Endothelial cell (in vitro differentiated cells): ENCODE data around the gene LRR1. TPM values are rescaled to one million over a fixed set of nuclear protein-coding genes. Genes with fewer than 3 reads are reported as not detected.

Experiments
- DNase-seq: peaks from one replicate; pipeline ENCODE4 v3.0.0; 2021; ENCODE audit warnings: low spot score
- H3K27ac Mint-ChIP-seq: one replicate; pipeline ENCODE4 v1.8.0; 2021; ENCODE audit warnings: mixed read lengths, inconsistent platforms; ENCODE audit not compliant: unreplicated experiment
- H3K27me3 Mint-ChIP-seq: one replicate; pipeline ENCODE4 v1.8.0; 2021; ENCODE audit warnings: mild to moderate bottlenecking, moderate library complexity, mixed read lengths, inconsistent platforms; ENCODE audit not compliant: unreplicated experiment
- H3K36me3 Mint-ChIP-seq: one replicate; pipeline ENCODE4 v1.8.0; 2021; ENCODE audit warnings: mild to moderate bottlenecking, low read depth, mixed read lengths, inconsistent platforms; ENCODE audit not compliant: unreplicated experiment
- H3K4me1 Mint-ChIP-seq: one replicate; pipeline ENCODE4 v1.8.0; 2021; ENCODE audit warnings: mild to moderate bottlenecking, mixed read lengths, inconsistent platforms; ENCODE audit not compliant: unreplicated experiment
- H3K4me3 Mint-ChIP-seq: one replicate; pipeline ENCODE4 v1.8.0; 2021; ENCODE audit warnings: mild to moderate bottlenecking, mixed read lengths, inconsistent platforms; ENCODE audit not compliant: unreplicated experiment
- H3K9me3 Mint-ChIP-seq: one replicate; pipeline ENCODE4 v1.8.0; 2021; ENCODE audit warnings: mixed read lengths, inconsistent platforms; ENCODE audit not compliant: unreplicated experiment
- total RNA-seq: library from RNA; stranded (reverse); fragmentation: NEBNext Ultra II Directional; extraction: Animal tissue kit (Norgen Biotek cat#: 25700); gene quantifications from one replicate; pipeline ENCODE4 v1.2.1, GENCODE V29; 2021; ENCODE audit not compliant: unreplicated experiment
- TF ChIP-seq, protein P1 (sequence below): fragments of 200-600 bp; sonication (generic); IDR thresholded peaks from one replicate; pipeline ENCODE4 v1.5.0; 2021; ENCODE audit warnings: antibody characterized with exemption; ENCODE audit not compliant: unreplicated experiment

Gene LRR1
- total RNA-seq, 1 donor from 2014 or later: 12.9 TPM

DNA sequence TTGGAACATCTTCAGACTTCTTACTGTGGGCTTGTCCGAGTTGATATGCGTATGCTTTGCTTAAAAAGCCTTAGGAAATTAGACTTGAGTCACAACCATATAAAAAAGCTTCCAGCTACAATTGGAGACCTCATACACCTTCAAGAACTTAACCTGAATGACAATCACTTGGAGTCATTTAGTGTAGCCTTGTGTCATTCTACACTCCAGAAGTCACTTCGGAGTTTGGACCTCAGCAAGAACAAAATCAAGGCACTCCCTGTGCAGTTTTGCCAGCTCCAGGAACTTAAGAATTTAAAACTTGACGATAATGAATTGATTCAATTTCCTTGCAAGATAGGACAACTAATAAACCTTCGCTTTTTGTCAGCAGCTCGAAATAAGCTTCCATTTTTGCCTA, 8.8 kb downstream of the LRR1 start:
- no peaks in the 10 kb centered on the region for H3K9me3 Mint-ChIP-seq
- H3K4me3 Mint-ChIP-seq: no peak overlapping the region
- H3K36me3 Mint-ChIP-seq: peaks cover 11% of the 10 kb centered on the region
- TF ChIP-seq, protein P1, sequence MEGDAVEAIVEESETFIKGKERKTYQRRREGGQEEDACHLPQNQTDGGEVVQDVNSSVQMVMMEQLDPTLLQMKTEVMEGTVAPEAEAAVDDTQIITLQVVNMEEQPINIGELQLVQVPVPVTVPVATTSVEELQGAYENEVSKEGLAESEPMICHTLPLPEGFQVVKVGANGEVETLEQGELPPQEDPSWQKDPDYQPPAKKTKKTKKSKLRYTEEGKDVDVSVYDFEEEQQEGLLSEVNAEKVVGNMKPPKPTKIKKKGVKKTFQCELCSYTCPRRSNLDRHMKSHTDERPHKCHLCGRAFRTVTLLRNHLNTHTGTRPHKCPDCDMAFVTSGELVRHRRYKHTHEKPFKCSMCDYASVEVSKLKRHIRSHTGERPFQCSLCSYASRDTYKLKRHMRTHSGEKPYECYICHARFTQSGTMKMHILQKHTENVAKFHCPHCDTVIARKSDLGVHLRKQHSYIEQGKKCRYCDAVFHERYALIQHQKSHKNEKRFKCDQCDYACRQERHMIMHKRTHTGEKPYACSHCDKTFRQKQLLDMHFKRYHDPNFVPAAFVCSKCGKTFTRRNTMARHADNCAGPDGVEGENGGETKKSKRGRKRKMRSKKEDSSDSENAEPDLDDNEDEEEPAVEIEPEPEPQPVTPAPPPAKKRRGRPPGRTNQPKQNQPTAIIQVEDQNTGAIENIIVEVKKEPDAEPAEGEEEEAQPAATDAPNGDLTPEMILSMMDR: no peak
- H3K4me1 Mint-ChIP-seq: no peaks in the 10 kb centered on the region
- H3K27ac Mint-ChIP-seq: no peak overlapping the region
- no peaks in the 10 kb centered on the region for H3K27me3 Mint-ChIP-seq
- DNase-seq: no peak

DNA sequence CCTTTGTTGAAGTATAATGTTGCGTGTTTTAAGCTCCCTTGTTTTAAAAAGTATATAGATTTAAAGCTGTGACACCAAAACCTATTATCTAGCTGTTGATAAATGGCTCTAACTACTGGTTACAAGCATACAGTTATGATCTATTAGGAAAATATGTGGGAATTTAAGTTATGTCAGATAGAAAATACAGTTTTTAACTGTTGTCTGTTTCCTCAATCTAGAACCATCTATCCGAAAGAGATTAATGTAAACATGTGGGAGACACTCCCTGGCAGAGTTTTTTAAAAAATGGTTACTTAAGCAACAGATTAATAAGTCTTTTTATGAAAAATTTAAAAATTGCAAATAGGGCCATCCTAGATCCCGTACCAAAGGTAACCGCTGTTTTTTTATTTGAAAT, 13.5 kb downstream of the LRR1 start:
- Mint-ChIP-seq H3K36me3 (no peaks in the 10 kb centered on the region), H3K27me3 (peaks cover 2% of the 10 kb centered on the region), H3K4me3 (no peak overlapping the region), H3K4me1 (no peaks in the 10 kb centered on the region), H3K27ac (no peak overlapping the region), H3K9me3 (no peaks in the 10 kb centered on the region)
- DNase-seq: no peak
- TF ChIP-seq, protein P1: no peak

DNA sequence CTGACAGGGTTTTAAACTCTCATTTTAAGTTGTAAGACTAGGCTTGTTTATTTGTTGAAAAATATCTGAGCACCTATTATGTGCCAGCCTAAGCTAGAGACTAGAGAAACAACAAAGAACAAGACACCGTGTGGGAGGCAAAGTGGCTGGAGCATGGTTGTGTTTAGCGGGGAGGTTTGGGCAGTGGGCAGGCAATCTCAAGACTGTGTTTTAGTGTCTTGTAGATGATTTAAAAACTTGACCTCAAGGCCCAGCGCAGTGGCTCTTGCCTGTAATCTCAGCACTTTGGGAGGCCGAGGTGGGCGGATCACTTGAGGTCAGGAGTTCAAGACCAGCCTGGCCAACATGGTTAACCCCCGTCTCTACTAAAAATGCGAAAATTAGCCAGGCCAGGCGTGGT, 13.9 kb downstream of the LRR1 start:
- no peaks in the 10 kb centered on the region for H3K4me1 Mint-ChIP-seq
- H3K36me3 Mint-ChIP-seq: no peaks in the 10 kb centered on the region
- peaks cover 3% of the 10 kb centered on the region for H3K27me3 Mint-ChIP-seq
- no peak overlapping the region for H3K4me3 Mint-ChIP-seq
- no peaks in the 10 kb centered on the region for H3K9me3 Mint-ChIP-seq
- TF ChIP-seq, protein P1: no peak
- no peak overlapping the region for H3K27ac Mint-ChIP-seq
- no peak for DNase-seq

DNA sequence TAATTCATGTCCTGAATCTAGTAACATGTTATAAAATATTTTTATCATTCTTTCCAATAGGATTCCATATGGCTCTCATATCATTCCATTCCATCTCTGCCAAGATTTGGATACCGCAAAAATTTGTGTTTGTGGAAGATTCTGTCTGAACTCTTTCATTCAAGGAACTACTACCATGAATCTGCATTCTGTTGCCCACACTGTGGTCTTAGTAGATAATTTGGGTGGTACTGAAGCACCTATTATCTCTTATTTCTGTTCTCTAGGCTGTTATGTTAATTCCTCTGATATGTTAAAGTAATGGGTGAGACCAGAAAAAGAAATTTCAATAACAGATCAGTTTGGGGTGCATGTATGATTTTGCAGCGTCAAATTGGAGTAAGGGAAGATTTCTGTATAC, 15.5 kb downstream of the LRR1 start:
- Mint-ChIP-seq H3K4me3 (no peak overlapping the region), H3K4me1 (peaks cover 7% of the 10 kb centered on the region), H3K27me3 (peaks cover 5% of the 10 kb centered on the region), H3K36me3 (peaks cover 9% of the 10 kb centered on the region), H3K9me3 (no peaks in the 10 kb centered on the region), H3K27ac (no peak overlapping the region)
- TF ChIP-seq, protein P1: no peak
- DNase-seq: no peak

DNA sequence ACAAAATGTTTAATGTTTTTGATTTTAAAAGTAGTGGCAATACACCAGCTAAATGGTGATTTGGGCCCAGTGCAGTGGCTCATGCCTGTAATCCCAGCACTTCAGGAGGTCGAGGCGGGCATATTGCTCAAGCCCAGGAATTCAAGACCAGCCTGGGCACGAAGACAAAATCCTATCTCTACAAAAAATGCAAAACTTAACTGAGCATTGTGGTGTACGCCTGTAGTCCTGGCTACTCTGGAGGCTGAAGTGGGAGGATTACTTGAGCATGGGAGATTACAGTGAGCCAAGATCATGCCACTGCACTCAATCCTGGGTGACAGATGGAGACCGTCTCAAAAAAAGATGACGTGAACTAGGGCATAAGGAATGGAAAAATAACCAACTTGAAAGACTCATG, 17.0 kb downstream of the LRR1 start:
- no peaks in the 10 kb centered on the region for H3K9me3 Mint-ChIP-seq
- TF ChIP-seq, protein P1: no peak
- peaks cover 14% of the 10 kb centered on the region for H3K27me3 Mint-ChIP-seq

More for the DNA sequence above, 17.0 kb downstream of the LRR1 start:
- Mint-ChIP-seq H3K27ac (no peak overlapping the region), H3K4me1 (peaks cover 9% of the 10 kb centered on the region), H3K4me3 (no peak overlapping the region), H3K36me3 (peaks cover 9% of the 10 kb centered on the region)
- DNase-seq: no peak
